ENCODE results near the gene PPFIA1.
"Not testable (repeated sequence)": the region's sequence is repeated elsewhere in the genome, so short reads cannot be mapped to it uniquely, and the experiment has no call there.

The PPFIA1 gene

GRCh38 chr11:70247710-70248072 lies 22.8 kb upstream of the PPFIA1 start:
- DNase-seq (ENCODE audit: low read depth) = no peak
- no peak overlapping the region for H3K4me3 ChIP-seq (ENCODE audit: control insufficient read depth, low read depth, low read length)
- no peak for TF ChIP-seq CTCF (conservative IDR thresholded peaks at IDR 0.05; ENCODE audit: control insufficient read depth, insufficient read depth, low read depth, low read length)

GRCh38 chr11:70250876-70251658 lies 19.4 kb upstream of the PPFIA1 start:
- H3K4me3 ChIP-seq (ENCODE audit: control insufficient read depth, low read depth, low read length) = no peak overlapping the region
- no peak for TF ChIP-seq CTCF (conservative IDR thresholded peaks at IDR 0.05; ENCODE audit: control insufficient read depth, insufficient read depth, low read depth, low read length)
- DNase-seq (ENCODE audit: low read depth) = no peak

GRCh38 chr11:70251659-70252321 lies 18.7 kb upstream of the PPFIA1 start:
- no peak overlapping the region for H3K4me3 ChIP-seq (ENCODE audit: control insufficient read depth, low read depth, low read length)
- no peak for DNase-seq (ENCODE audit: low read depth)
- no peak for TF ChIP-seq CTCF (conservative IDR thresholded peaks at IDR 0.05; ENCODE audit: control insufficient read depth, insufficient read depth, low read depth, low read length)

- no peak overlapping the region for H3K4me3 ChIP-seq (ENCODE audit: control insufficient read depth, low read depth, low read length)
- no peak for TF ChIP-seq CTCF (conservative IDR thresholded peaks at IDR 0.05; ENCODE audit: control insufficient read depth, insufficient read depth, low read depth, low read length)
- no peak for DNase-seq (ENCODE audit: low read depth)
Observed at GRCh38 chr11:70252844-70253243, 17.6 kb upstream of the PPFIA1 start.

- DNase-seq (ENCODE audit: low read depth) = no peak
- no peak overlapping the region for H3K4me3 ChIP-seq (ENCODE audit: control insufficient read depth, low read depth, low read length)
- no peak for TF ChIP-seq CTCF (conservative IDR thresholded peaks at IDR 0.05; ENCODE audit: control insufficient read depth, insufficient read depth, low read depth, low read length)
Observed at GRCh38 chr11:70255477-70256116, 14.9 kb upstream of the PPFIA1 start.

- not testable (repeated sequence) for DNase-seq (ENCODE audit: low read depth); H3K4me3 ChIP-seq (ENCODE audit: control insufficient read depth, low read depth, low read length)
Observed at GRCh38 chr11:70259077-70259476, 11.4 kb upstream of the PPFIA1 start.

GRCh38 chr11:70262951-70263350 lies 7.5 kb upstream of the PPFIA1 start:
- no peak for TF ChIP-seq CTCF (conservative IDR thresholded peaks at IDR 0.05; ENCODE audit: control insufficient read depth, insufficient read depth, low read depth, low read length)
- no peak for DNase-seq (ENCODE audit: low read depth)
- H3K4me3 ChIP-seq (ENCODE audit: control insufficient read depth, low read depth, low read length) = no peak overlapping the region
